ENCODE measurements around the gene ZNF135.
A peak's percentile ranks its signal among the peaks of the same experiment; 100 is the strongest.

Gene ZNF135

DNA sequence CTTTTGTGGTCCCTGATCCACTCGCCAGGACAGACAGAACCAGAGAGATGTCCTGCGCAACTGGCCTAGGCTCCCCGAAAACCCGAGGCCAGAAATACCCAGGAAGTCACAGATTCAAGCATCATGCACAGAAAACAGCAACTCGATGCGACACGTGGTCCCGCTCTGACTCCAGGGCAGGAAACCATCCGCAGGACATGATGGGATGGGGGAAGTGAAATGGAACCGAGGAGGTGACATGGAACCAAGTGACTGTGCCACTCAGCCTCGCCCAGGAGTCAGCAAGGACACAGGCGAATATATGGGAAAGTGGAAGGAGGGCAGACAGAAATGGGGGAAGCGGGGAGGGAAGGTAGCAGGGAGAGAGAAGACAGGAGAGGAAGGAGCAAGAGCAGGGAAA, 37.8 kb downstream of the ZNF135 start:
- DNase-seq, result no peak

GRCh38 chr19:58097349-58097748, 38.3 kb downstream of the ZNF135 start:
- DNase-seq, result no peak

- DNase-seq, result peak; percentile 99
These were observed 38.9 kb downstream of the ZNF135 start, which contains the start of gene ZSCAN18 for GRCh38 chr19:58097781-58098681. ZSCAN18 (minus strand) TSS chr19:58098231; CDS start chr19:58090267, 7,964 bp downstream.

DNA sequence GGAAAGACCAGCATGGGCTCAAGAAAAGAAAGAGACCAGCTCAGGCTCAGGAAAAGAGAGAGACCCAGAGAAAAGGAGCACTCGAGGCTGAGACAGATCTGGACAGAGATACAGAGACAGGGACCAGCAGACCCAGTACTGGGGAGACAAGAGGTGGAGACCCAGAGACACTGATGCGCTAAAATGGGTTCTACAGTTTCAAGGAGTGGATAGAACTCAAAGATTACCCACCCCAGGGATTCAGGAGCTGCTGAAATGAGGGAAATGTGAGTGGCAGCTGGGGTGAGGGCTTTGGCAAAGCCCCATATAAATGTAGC, 39.6 kb downstream of the ZNF135 start:
- DNase-seq, result peak; percentile 20

GRCh38 chr19:58107778-58108545, 48.9 kb downstream of the ZNF135 start:
- DNase-seq, result no peak

- no peak for DNase-seq
These were observed 49.4 kb downstream of the ZNF135 start for GRCh38 chr19:58108546-58108817.

GRCh38 chr19:58117841-58118575, 58.9 kb downstream of the ZNF135 start:
- no peak for DNase-seq

DNA sequence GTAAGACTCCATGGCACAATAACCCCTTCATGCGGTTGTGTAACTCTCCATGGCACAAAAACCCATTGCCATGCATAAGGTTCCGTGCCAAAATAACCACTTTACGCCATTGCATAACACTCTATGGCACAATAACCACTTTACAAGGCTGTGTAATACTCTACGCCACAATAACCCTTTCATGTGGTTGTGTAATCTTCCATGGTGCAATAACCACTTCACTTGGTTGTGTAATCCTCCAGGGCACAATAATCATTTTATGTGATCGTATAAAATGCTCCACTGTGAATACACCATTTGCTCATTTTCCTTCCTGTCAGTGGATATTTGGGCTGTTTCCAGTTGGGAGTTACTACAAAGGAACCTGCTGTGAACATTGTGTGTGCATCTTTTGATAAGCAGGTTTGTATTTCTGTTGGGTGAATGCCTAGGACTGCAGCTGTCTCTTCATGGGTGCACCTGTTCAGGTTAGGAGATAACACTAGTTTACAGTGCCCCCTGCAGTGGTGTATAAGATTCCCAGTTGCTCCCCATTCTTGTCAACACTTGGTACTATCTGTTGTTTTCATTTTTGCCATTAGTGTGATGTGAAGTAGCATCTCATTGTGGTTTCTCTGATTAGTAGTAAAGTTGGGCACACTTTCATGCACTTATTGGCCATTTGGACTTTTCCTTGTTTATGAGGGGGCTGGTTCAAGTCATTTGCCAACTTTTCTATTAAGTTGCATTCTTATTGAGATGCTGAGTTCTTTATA, 60.1 kb downstream of the ZNF135 start:
- DNase-seq, result no peak

Measured in NCI-H1436 (cell line).